Natural killer cell treated with Interleukin-12 subunit alpha and Interleukin-12 subunit beta and Interleukin-15 and Interleukin-18, amount 100 ng/mL, for 72 hours (primary cell): Measurements from ENCODE around the gene COL6A3. TPM values are rescaled to one million over a fixed set of nuclear protein-coding genes. Genes with fewer than 3 reads are reported as not detected.

ENCODE experiments used
- ATAC-seq, 2 donors: fragments of 150-1000 bp; cut with Tn5 transposase in 1 of 2; sonication (Bioruptor Pico), chemical (Tn5 transposase) in 1 of 2; 2 replicates each; pipeline ENCODE4 v1.10.0; 2021
- DNase-seq: peaks from one replicate; pipeline ENCODE4 v3.0.0; 2022; ENCODE audit warnings: low spot score
- H3K27ac Mint-ChIP-seq, 2 donors: 1 replicate in 1 of 2; 2 replicates in 1 of 2; pipeline ENCODE4 v1.8.0; 2022; ENCODE audit warnings: mixed read lengths in 2 of 2, mild to moderate bottlenecking in 1 of 2, moderate library complexity in 1 of 2
- H3K27me3 Mint-ChIP-seq, 2 donors: 1 replicate in 1 of 2; 2 replicates in 1 of 2; pipeline ENCODE4 v1.8.0; 2022; ENCODE audit warnings: mixed read lengths in 2 of 2
- H3K36me3 Mint-ChIP-seq: one replicate; pipeline ENCODE4 v1.8.0; 2022; ENCODE audit warnings: mixed read lengths
- H3K4me1 Mint-ChIP-seq, 2 donors: 1 replicate in 1 of 2; 2 replicates in 1 of 2; pipeline ENCODE4 v1.8.0; 2022; ENCODE audit warnings: low read depth in 2 of 2, mixed read lengths in 2 of 2, mild to moderate bottlenecking in 1 of 2
- H3K4me3 Mint-ChIP-seq: one replicate; pipeline ENCODE4 v1.8.0; 2022; ENCODE audit warnings: mixed read lengths
- H3K9me3 Mint-ChIP-seq: 2 replicates; pipeline ENCODE4 v1.8.0; 2022; ENCODE audit warnings: mixed read lengths
- total RNA-seq, 2 donors: library from RNA; stranded (reverse); gene quantifications; one replicate each; pipeline ENCODE4 v1.2.3, GENCODE V29; 2022

The COL6A3 gene
- total RNA-seq, 2 donors from 2014 or later: 0.11 TPM; not detected in 1

DNA sequence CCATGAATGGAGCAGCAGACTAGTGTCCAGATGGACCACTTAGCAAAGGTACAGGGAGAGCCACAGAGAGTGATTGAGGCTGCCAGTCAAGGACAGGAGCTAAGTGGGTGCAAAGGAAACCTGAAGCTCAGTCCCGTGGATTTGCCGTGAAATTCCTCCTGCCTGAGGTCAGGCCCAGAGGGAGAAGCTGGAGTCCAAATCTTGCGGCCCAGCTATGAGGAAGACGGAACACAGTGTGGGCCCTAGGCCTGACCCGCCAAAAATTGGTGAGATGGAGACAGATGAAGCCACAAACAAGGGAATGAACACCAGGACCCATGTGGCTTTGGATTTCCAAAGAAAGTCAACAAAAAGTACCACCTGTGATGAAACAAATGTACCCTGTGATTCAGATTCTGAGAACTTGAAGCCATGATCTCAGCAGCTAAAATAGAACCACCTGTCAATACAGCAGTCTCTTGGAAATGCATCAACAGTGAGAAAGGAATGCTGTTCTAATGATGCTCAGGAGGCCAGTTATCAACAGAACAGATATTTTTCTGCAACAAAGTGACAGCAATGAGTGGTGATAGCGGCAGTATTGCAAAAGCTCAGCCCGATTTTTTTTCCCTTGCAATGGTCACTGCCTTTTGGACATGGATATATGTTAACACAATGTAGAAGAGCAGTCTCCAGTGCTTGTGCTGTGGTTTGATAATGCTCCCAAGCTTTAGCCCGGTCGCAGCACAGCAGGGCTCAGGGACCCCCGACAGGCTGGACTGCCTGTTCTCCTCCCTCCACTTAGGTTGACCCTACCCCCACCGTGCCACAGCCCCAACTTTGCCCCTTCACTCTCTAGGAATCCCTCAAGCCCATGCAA, 10.7 kb downstream of the COL6A3 start:
- ATAC-seq (no peak), DNase-seq (no peak)
- no peaks in the 10 kb centered on the region for H3K9me3 Mint-ChIP-seq
- H3K27me3 Mint-ChIP-seq: peaks cover 25 to 34% of the 10 kb centered on the region in 2 donors
- H3K4me1 Mint-ChIP-seq: no peaks in the 10 kb centered on the region
- H3K36me3 Mint-ChIP-seq: no peaks in the 10 kb centered on the region
- no peak overlapping the region for H3K4me3 Mint-ChIP-seq
- no peak overlapping the region for H3K27ac Mint-ChIP-seq

DNA sequence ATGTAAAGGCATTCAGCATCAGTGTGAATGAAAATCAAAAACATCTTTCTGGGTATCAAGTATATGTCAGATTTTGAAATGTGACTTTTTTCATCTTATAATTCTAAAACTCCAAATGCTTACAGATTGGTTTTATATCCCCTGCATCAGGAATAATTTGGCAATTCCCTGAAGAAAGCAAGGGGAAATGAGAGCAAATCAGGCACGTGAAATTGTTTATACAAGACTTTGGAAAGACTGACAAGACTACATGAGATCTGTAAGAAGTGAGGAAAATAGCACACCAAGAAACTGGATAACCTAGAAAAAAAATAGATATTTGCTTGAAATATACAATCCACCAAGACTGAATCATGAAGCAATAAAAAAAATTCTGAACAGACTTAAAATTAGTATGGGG, 13.8 kb downstream of the COL6A3 start:
- Mint-ChIP-seq H3K4me3 (no peak overlapping the region), H3K36me3 (no peaks in the 10 kb centered on the region), H3K27ac (no peak overlapping the region), H3K4me1 (no peaks in the 10 kb centered on the region), H3K27me3 (peaks cover 29 to 50% of the 10 kb centered on the region in 2 donors), H3K9me3 (no peaks in the 10 kb centered on the region)
- no peak for DNase-seq
- ATAC-seq: no peak

DNA sequence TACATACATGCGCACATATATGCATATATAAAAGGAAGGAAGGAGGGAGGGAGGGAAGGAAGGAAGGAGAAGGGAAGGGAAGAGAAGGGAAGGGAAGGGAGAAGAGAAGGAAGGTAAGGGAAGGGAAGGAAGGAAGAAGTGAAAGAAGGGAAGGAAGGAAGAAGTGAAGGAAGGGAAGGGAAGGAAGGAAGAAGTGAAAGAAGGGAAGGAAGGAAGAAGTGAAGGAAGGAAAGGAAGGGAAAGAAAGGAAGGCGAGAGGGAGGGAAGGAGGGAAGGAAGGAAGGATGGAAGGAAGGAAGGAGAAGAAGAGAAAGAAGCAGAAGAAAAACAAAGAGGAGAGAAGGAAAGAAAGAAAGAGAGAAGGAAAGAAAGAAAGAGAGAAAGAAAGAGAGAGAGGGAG, 16.9 kb downstream of the COL6A3 start:
- no peaks in the 10 kb centered on the region for H3K9me3 Mint-ChIP-seq
- no peak for ATAC-seq

DNA sequence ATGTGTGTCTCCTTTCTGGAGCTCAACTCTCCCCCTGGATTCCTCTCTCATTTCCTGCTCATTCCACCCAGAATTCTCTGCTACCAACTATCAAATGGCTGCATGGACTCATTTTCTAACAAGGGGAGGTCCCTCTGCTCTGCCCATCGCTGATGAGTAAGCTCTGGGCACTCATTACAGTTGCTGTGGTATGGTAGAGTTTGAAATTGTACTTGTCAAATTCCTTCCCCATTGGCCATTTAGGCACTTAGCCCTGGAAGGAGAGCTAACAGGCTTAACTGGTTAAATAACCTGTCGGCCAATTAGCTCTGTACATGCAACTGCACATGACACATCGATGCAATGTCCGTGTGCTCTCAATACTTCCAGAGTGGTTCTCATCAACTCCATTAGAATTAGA, 20.4 kb downstream of the COL6A3 start:
- no peaks in the 10 kb centered on the region for H3K9me3 Mint-ChIP-seq
- DNase-seq (no peak), ATAC-seq (no peak)
- peaks cover 32 to 49% of the 10 kb centered on the region in 2 donors for H3K27me3 Mint-ChIP-seq
- no peaks in the 10 kb centered on the region for H3K4me1 Mint-ChIP-seq
- no peaks in the 10 kb centered on the region for H3K36me3 Mint-ChIP-seq
- H3K27ac Mint-ChIP-seq: no peak overlapping the region
- no peak overlapping the region for H3K4me3 Mint-ChIP-seq

More for the DNA sequence above, 16.9 kb downstream of the COL6A3 start:
- Mint-ChIP-seq H3K36me3 (no peaks in the 10 kb centered on the region), H3K27ac (no peak overlapping the region), H3K4me3 (no peak overlapping the region), H3K4me1 (no peaks in the 10 kb centered on the region), H3K27me3 (peaks cover 33 to 60% of the 10 kb centered on the region in 2 donors)
- no peak for DNase-seq

DNA sequence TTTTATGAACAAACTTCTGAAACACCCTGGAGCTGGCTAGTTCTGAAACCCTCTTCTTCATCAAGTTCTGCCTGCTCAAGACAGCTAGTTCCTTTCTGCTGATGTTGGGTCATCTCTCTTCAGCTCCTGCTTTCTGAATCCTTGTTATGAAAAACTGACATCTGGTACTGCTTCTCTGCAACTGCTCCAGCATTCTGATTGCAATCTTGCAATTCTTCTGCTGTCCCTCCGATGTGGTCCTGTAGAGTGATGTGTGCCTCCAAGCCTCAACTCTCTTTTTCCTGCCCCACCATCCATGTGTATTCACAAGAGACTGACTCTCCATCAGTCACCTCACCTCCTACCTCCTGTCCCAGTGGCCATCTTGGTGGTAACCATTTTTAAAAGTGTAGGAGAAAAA, 21.8 kb downstream of the COL6A3 start:
- Mint-ChIP-seq H3K4me1 (no peaks in the 10 kb centered on the region), H3K9me3 (no peaks in the 10 kb centered on the region), H3K36me3 (no peaks in the 10 kb centered on the region), H3K4me3 (no peak overlapping the region), H3K27ac (no peak overlapping the region), H3K27me3 (peaks cover 27 to 36% of the 10 kb centered on the region in 2 donors)
- no peak for DNase-seq
- no peak for ATAC-seq

DNA sequence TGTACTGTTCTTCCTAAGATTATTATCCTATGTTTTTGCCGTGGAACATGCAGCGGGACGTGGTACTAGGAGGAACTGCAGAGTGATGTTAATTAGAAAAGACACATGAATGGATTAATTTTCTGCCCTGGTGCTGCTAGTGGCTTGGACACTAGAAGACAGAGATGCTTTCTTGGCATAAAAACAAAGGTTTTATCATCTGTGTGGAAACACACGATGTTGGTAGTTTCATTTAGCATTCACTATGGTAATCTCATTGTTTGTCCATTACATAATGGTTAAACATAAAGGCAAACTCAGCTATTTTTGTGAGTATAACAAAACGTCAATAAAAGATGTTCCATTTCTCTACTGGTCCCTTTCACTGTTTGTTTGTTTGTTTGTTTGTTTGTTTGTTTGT, 22.8 kb downstream of the COL6A3 start:
- DNase-seq (no peak), ATAC-seq (no peak)
- Mint-ChIP-seq H3K4me1 (no peaks in the 10 kb centered on the region), H3K9me3 (no peaks in the 10 kb centered on the region), H3K27me3 (peaks cover 19 to 28% of the 10 kb centered on the region in 2 donors), H3K27ac (no peak overlapping the region), H3K36me3 (no peaks in the 10 kb centered on the region), H3K4me3 (no peak overlapping the region)

DNA sequence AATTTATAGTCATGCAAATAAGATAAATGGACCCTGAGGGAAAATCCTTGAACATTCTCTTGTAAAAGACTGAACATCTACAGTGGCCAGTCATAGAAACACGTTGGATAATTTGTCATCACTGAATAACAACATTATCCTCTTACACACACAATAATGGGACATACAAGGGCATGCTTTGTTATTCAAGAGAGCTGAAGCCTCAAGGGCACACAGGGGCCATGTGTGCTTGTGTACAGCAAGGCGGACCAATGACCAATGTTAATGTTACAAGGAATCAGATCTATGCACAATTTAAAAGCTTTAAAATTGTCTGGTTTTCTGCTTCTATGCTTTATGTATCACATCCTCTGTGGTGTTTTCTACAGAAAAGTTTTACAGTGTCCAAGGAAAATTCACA, 23.7 kb downstream of the COL6A3 start:
- peaks cover 16 to 32% of the 10 kb centered on the region in 2 donors for H3K27me3 Mint-ChIP-seq
- no peaks in the 10 kb centered on the region for H3K9me3 Mint-ChIP-seq
- H3K4me1 Mint-ChIP-seq: no peaks in the 10 kb centered on the region
- H3K27ac Mint-ChIP-seq: no peak overlapping the region
- H3K4me3 Mint-ChIP-seq: no peak overlapping the region
- no peak for ATAC-seq
- DNase-seq: no peak
- no peaks in the 10 kb centered on the region for H3K36me3 Mint-ChIP-seq

DNA sequence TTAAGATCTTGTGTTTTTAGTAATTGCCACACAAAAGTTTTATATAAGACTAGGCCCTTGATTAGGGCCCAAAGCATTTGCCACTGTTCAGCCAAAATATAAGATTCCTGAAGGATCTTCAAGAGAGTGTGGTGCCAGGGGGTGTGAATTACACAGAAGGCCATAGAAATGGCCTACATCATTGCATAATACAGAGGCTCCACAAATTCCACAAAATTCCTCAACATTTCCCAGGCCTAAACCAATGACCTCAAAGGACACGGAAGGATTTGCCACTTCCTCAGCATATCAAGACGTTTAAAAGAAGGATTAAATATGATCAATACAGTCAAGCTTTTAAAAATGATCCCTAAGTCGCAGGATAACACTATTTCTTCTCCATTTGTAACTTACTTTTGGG, 24.1 kb downstream of the COL6A3 start:
- ATAC-seq (no peak), DNase-seq (no peak)
- no peak overlapping the region for H3K4me3 Mint-ChIP-seq
- no peaks in the 10 kb centered on the region for H3K9me3 Mint-ChIP-seq
- peaks cover 19 to 35% of the 10 kb centered on the region in 2 donors for H3K27me3 Mint-ChIP-seq
- H3K36me3 Mint-ChIP-seq: no peaks in the 10 kb centered on the region
- H3K4me1 Mint-ChIP-seq: no peaks in the 10 kb centered on the region
- no peak overlapping the region for H3K27ac Mint-ChIP-seq

DNA sequence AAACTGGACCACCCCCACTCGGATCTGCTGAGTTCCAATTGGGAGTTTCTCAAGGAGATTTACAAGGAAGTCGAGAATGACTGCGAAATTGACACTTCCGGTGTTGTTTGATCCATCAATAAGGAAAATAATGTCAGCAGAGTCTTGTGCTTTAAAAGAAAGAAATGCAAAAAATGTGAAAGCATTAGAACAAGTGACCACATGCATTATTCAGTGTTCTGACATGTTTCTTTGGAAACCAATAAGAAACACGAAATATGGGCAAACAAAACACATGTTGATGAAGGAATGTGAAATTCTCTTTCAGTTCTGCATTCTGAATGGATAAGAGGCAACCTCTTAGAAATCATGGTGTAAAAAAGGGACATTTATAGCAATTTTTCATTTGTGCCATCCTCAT, 25.9 kb downstream of the COL6A3 start:
- H3K27me3 Mint-ChIP-seq: peaks cover 16 to 25% of the 10 kb centered on the region in 2 donors
- H3K9me3 Mint-ChIP-seq: no peaks in the 10 kb centered on the region
- no peaks in the 10 kb centered on the region for H3K4me1 Mint-ChIP-seq
- DNase-seq: no peak
- H3K4me3 Mint-ChIP-seq: no peak overlapping the region
- no peak for ATAC-seq
- H3K27ac Mint-ChIP-seq: no peak overlapping the region
- no peaks in the 10 kb centered on the region for H3K36me3 Mint-ChIP-seq

DNA sequence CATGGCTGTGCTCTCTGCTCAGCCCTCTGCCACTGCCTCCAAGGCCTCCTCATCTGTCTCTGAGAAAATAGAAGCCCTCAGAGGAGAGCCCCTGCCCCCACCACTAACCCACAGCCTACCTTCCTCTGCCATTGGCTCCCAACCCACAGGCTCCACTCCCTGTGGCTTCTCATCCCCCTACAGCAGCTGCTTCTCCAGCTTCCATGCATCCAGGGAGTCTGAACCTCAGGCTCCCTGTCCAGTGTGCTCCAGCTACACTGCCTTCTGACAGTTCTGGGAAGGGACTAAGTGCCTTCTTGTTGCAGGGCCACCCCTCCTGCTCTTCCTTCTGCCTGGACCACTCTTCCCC, 29.3 kb downstream of the COL6A3 start:
- H3K9me3 Mint-ChIP-seq: no peaks in the 10 kb centered on the region
- no peak overlapping the region for H3K27ac Mint-ChIP-seq
- H3K27me3 Mint-ChIP-seq: peaks cover 17 to 20% of the 10 kb centered on the region in 2 donors
- ATAC-seq: no peak
- no peaks in the 10 kb centered on the region for H3K4me1 Mint-ChIP-seq
- H3K4me3 Mint-ChIP-seq: no peak overlapping the region
- no peak for DNase-seq
- H3K36me3 Mint-ChIP-seq: no peaks in the 10 kb centered on the region

DNA sequence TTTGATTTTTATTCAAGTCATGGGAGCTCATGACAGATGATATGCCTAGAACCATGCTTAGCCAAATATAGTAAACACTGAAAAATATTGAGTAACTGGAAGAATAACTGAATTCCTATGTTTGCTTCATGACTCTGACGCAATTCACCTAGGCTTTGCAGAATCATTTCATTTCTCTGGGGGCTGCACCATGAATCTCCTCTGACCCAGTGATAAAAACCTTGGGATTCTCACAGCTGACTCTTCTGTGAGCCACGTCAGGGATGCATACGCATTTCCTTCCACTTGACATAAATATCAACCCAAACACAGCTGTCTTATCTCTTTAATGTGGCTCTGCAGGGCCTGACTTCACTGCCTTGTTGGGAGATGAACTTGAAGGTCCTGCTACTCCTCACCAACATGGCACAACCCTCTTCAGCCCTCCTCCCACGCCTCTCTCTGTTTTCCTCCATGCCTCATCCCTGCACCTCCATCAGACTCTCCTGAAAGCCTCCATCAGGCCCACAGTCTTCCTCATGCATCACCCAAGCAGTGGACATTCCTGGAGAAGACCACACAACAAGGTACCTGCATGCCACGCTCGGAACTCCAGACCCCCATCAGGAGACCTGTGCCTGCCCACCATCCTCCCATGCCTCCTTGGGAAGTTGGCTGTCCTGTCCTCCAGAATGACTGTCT, 29.8 kb downstream of the COL6A3 start:
- peak in 1 of 2 donors; percentile 48 for ATAC-seq
- H3K36me3 Mint-ChIP-seq: no peaks in the 10 kb centered on the region

DNA sequence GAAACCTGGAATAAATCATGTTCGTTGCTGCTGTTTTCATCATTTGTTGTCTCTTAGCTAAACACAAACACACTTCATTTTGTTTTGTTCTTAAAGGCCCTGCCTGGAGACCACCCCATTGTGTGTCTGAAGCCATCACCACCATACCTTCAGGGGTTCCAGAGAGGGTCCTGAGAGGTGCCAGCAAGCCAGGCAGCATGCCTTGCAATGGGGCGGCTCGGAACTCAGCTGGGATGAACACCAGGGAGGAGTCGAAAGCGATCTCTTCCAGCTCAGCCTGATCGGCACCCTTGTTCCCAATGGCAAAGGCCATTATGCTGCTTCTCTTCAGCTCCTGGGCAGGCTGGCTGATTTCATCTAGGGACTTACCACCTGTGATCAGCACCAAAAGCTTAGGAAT, 33.2 kb downstream of the COL6A3 start:
- H3K27me3 Mint-ChIP-seq: peaks cover 18 to 20% of the 10 kb centered on the region in 2 donors
- no peaks in the 10 kb centered on the region for H3K36me3 Mint-ChIP-seq
- no peak overlapping the region for H3K27ac Mint-ChIP-seq
- H3K4me1 Mint-ChIP-seq: no peaks in the 10 kb centered on the region
- H3K4me3 Mint-ChIP-seq: no peak overlapping the region
- ATAC-seq (no peak), DNase-seq (no peak)
- H3K9me3 Mint-ChIP-seq: no peaks in the 10 kb centered on the region

More for the DNA sequence above, 29.8 kb downstream of the COL6A3 start:
- no peaks in the 10 kb centered on the region for H3K4me1 Mint-ChIP-seq
- no peak overlapping the region for H3K27ac Mint-ChIP-seq
- H3K27me3 Mint-ChIP-seq: peaks cover 17 to 20% of the 10 kb centered on the region in 2 donors
- no peaks in the 10 kb centered on the region for H3K9me3 Mint-ChIP-seq
- no peak for DNase-seq
- H3K4me3 Mint-ChIP-seq: no peak overlapping the region

DNA sequence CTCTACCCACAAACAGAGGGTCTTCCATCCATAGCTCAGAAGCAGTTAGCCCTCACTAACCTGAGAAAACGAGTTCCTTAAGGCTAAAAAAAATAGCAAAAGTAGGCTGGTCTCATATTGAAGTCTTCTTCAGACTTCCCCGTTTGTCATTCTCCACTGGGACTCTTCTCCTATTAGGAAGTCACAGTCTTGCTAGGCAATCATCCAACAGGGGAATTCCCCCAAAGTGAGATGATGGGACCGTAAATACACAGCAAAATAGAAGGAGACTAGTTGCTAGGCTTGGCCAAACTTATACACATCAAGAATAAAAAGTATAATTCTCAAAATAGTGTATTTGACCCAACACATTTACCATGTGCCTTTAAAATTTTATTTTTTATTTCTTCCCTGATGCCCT, 34.3 kb downstream of the COL6A3 start:
- ATAC-seq (no peak), DNase-seq (no peak)
- Mint-ChIP-seq H3K4me3 (no peak overlapping the region), H3K36me3 (no peaks in the 10 kb centered on the region), H3K27me3 (peaks cover 10 to 18% of the 10 kb centered on the region in 2 donors), H3K27ac (no peak overlapping the region), H3K4me1 (no peaks in the 10 kb centered on the region), H3K9me3 (no peaks in the 10 kb centered on the region)

DNA sequence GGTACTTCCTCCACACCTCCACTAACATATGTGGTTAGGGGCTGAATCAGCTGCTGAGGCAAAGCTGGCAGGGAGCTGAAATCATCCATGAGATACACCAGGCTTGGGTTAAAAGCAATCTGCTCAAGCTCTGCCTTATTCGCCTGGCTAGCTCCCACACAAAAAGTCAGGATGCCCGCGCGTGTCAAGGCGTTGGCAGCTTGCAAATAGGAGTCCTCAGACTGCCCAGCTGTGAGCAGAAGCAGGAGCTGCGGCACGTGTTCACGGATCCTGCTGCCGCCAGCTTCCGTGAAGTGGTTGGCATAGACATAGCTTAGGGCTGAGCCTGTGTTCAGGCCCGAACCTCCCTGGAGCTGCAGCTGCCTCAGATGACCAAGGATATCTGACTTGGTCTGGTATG, 35.3 kb downstream of the COL6A3 start:
- Mint-ChIP-seq H3K4me3 (no peak overlapping the region), H3K27me3 (peaks cover 4 to 14% of the 10 kb centered on the region in 2 donors), H3K4me1 (no peaks in the 10 kb centered on the region), H3K36me3 (no peaks in the 10 kb centered on the region), H3K9me3 (no peaks in the 10 kb centered on the region), H3K27ac (no peak overlapping the region)
- no peak for DNase-seq
- ATAC-seq: no peak
